Measurements from ENCODE around the gene CSF2RB. TPM values are rescaled to one million over a fixed set of nuclear protein-coding genes. Genes with fewer than 3 reads are reported as not detected.

The CSF2RB gene
- total and polyA plus RNA-seq, 2 of the 13 experiments (the other 11 are each of a cell fraction or from before 2014, with no cell fraction given) = not detected

GRCh38 chr22:36977947-36978660 lies 64.7 kb downstream of the CSF2RB start (continued):
- TF ChIP-seq, protein P1, sequence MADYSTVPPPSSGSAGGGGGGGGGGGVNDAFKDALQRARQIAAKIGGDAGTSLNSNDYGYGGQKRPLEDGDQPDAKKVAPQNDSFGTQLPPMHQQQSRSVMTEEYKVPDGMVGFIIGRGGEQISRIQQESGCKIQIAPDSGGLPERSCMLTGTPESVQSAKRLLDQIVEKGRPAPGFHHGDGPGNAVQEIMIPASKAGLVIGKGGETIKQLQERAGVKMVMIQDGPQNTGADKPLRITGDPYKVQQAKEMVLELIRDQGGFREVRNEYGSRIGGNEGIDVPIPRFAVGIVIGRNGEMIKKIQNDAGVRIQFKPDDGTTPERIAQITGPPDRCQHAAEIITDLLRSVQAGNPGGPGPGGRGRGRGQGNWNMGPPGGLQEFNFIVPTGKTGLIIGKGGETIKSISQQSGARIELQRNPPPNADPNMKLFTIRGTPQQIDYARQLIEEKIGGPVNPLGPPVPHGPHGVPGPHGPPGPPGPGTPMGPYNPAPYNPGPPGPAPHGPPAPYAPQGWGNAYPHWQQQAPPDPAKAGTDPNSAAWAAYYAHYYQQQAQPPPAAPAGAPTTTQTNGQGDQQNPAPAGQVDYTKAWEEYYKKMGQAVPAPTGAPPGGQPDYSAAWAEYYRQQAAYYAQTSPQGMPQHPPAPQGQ (CRISPR knock-in tag; IDR thresholded peaks at IDR 0.05; ENCODE audit: borderline replicate concordance) = no peak
- no peak for TF ChIP-seq ZNF7 (CRISPR knock-in tag; IDR thresholded peaks at IDR 0.05)
- TF ChIP-seq, protein P2, sequence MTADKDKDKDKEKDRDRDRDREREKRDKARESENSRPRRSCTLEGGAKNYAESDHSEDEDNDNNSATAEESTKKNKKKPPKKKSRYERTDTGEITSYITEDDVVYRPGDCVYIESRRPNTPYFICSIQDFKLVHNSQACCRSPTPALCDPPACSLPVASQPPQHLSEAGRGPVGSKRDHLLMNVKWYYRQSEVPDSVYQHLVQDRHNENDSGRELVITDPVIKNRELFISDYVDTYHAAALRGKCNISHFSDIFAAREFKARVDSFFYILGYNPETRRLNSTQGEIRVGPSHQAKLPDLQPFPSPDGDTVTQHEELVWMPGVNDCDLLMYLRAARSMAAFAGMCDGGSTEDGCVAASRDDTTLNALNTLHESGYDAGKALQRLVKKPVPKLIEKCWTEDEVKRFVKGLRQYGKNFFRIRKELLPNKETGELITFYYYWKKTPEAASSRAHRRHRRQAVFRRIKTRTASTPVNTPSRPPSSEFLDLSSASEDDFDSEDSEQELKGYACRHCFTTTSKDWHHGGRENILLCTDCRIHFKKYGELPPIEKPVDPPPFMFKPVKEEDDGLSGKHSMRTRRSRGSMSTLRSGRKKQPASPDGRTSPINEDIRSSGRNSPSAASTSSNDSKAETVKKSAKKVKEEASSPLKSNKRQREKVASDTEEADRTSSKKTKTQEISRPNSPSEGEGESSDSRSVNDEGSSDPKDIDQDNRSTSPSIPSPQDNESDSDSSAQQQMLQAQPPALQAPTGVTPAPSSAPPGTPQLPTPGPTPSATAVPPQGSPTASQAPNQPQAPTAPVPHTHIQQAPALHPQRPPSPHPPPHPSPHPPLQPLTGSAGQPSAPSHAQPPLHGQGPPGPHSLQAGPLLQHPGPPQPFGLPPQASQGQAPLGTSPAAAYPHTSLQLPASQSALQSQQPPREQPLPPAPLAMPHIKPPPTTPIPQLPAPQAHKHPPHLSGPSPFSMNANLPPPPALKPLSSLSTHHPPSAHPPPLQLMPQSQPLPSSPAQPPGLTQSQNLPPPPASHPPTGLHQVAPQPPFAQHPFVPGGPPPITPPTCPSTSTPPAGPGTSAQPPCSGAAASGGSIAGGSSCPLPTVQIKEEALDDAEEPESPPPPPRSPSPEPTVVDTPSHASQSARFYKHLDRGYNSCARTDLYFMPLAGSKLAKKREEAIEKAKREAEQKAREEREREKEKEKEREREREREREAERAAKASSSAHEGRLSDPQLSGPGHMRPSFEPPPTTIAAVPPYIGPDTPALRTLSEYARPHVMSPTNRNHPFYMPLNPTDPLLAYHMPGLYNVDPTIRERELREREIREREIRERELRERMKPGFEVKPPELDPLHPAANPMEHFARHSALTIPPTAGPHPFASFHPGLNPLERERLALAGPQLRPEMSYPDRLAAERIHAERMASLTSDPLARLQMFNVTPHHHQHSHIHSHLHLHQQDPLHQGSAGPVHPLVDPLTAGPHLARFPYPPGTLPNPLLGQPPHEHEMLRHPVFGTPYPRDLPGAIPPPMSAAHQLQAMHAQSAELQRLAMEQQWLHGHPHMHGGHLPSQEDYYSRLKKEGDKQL (CRISPR knock-in tag; IDR thresholded peaks at IDR 0.05; ENCODE audit: low read depth) = no peak
- TF ChIP-seq LBX2 (CRISPR knock-in tag; IDR thresholded peaks at IDR 0.05; ENCODE audit: borderline replicate concordance) = no peak
- peak; percentile 64 for TF ChIP-seq THAP11 (CRISPR knock-in tag; IDR thresholded peaks at IDR 0.05)
- no peak for TF ChIP-seq YY1 (IDR thresholded peaks at IDR 0.05; ENCODE audit: insufficient read depth, insufficient replicate concordance, low read depth, low read length)
- no peak for TF ChIP-seq RFX5 (IDR thresholded peaks at IDR 0.05; ENCODE audit: low read depth, low read length)
- no peak for TF ChIP-seq ZNF775 (CRISPR knock-in tag; IDR thresholded peaks at IDR 0.05; ENCODE audit: borderline replicate concordance)
- TF ChIP-seq ATRX (CRISPR knock-in tag; IDR thresholded peaks at IDR 0.05; ENCODE audit: borderline replicate concordance) = no peak
- no peak for TF ChIP-seq NR0B2 (CRISPR knock-in tag; IDR thresholded peaks at IDR 0.05)
- TF ChIP-seq, protein P3, sequence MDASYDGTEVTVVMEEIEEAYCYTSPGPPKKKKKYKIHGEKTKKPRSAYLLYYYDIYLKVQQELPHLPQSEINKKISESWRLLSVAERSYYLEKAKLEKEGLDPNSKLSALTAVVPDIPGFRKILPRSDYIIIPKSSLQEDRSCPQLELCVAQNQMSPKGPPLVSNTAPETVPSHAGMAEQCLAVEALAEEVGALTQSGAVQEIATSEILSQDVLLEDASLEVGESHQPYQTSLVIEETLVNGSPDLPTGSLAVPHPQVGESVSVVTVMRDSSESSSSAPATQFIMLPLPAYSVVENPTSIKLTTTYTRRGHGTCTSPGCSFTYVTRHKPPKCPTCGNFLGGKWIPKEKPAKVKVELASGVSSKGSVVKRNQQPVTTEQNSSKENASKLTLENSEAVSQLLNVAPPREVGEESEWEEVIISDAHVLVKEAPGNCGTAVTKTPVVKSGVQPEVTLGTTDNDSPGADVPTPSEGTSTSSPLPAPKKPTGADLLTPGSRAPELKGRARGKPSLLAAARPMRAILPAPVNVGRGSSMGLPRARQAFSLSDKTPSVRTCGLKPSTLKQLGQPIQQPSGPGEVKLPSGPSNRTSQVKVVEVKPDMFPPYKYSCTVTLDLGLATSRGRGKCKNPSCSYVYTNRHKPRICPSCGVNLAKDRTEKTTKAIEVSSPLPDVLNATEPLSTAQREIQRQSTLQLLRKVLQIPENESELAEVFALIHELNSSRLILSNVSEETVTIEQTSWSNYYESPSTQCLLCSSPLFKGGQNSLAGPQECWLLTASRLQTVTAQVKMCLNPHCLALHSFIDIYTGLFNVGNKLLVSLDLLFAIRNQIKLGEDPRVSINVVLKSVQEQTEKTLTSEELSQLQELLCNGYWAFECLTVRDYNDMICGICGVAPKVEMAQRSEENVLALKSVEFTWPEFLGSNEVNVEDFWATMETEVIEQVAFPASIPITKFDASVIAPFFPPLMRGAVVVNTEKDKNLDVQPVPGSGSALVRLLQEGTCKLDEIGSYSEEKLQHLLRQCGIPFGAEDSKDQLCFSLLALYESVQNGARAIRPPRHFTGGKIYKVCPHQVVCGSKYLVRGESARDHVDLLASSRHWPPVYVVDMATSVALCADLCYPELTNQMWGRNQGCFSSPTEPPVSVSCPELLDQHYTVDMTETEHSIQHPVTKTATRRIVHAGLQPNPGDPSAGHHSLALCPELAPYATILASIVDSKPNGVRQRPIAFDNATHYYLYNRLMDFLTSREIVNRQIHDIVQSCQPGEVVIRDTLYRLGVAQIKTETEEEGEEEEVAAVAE (CRISPR knock-in tag; IDR thresholded peaks at IDR 0.05; ENCODE audit: borderline replicate concordance) = no peak
- TF ChIP-seq HNRNPLL (IDR thresholded peaks at IDR 0.05; ENCODE audit: low read depth, low read length, poor library complexity, severe bottlenecking) = no peak
- TF ChIP-seq YEATS2 (CRISPR knock-in tag; IDR thresholded peaks at IDR 0.05; ENCODE audit: borderline replicate concordance) = peak; percentile 41; the same call in 1 of the 2 replicates

Data from HepG2 (cell line).